ENCODE results near the gene IDH3B. TPM values are rescaled to one million over a fixed set of nuclear protein-coding genes. Genes with fewer than 3 reads are reported as not detected.
A peak's percentile ranks its signal among the peaks of the same experiment; 100 is the strongest.

IDH3B gene
- total RNA-seq, 2 donors from 2014 or later = 89.9 to 91.7 TPM

GRCh38 chr20:2693286-2694007 is 29.4 kb upstream of the IDH3B start:
- peak; percentile 83 for DNase-seq
- Mint-ChIP-seq H3K4me1 (peaks cover 7% of the 10 kb centered on the region), H3K9me3 (no peaks in the 10 kb centered on the region), H3K27me3 (ENCODE audit: insufficient read depth) (peaks cover 85% of the 10 kb centered on the region), H3K36me3 (ENCODE audit: low read depth) (no peaks in the 10 kb centered on the region), H3K4me3 (peak overlapping the region; percentile 31), H3K27ac (no peak overlapping the region)
- Histone ChIP-seq H3K9ac (ENCODE audit: extremely low read depth, low read length, poor library complexity, severe bottlenecking) (no peak overlapping the region), H3K27me3 (ENCODE audit: control insufficient read depth, insufficient read depth, low read length, poor library complexity, severe bottlenecking) (peaks cover 82% of the 10 kb centered on the region), H3K36me3 (ENCODE audit: control insufficient read depth, insufficient read depth, low read length) (no peaks in the 10 kb centered on the region), H3K4me3 (ENCODE audit: low read length) (no peak overlapping the region), H3K27ac (ENCODE audit: low read depth, low read length) (no peak overlapping the region), H3K9me3 (ENCODE audit: control insufficient read depth, low read length) (no peaks in the 10 kb centered on the region), H3K4me1 (ENCODE audit: control insufficient read depth, insufficient read depth, low read length) (no peaks in the 10 kb centered on the region)
- TF ChIP-seq, protein P1, sequence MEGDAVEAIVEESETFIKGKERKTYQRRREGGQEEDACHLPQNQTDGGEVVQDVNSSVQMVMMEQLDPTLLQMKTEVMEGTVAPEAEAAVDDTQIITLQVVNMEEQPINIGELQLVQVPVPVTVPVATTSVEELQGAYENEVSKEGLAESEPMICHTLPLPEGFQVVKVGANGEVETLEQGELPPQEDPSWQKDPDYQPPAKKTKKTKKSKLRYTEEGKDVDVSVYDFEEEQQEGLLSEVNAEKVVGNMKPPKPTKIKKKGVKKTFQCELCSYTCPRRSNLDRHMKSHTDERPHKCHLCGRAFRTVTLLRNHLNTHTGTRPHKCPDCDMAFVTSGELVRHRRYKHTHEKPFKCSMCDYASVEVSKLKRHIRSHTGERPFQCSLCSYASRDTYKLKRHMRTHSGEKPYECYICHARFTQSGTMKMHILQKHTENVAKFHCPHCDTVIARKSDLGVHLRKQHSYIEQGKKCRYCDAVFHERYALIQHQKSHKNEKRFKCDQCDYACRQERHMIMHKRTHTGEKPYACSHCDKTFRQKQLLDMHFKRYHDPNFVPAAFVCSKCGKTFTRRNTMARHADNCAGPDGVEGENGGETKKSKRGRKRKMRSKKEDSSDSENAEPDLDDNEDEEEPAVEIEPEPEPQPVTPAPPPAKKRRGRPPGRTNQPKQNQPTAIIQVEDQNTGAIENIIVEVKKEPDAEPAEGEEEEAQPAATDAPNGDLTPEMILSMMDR (conservative IDR thresholded peaks at IDR 0.05) = no peak
- 3% methylated on average over 23 to 89 of the region's 89 CpGs for WGBS, 2 experiments (ENCODE audit: insufficient coverage in 1 of 2, insufficient read length in 1 of 2)

- TF ChIP-seq, protein P1 (conservative IDR thresholded peaks at IDR 0.05) = no peak
- 0 to 1% methylated on average over 8 to 43 of the region's 64 CpGs for WGBS, 2 experiments (ENCODE audit: insufficient coverage in 1 of 2, insufficient read length in 1 of 2)
- H3K36me3 Mint-ChIP-seq (ENCODE audit: low read depth) = no peaks in the 10 kb centered on the region
- Histone ChIP-seq H3K4me1 (ENCODE audit: control insufficient read depth, insufficient read depth, low read length) (no peaks in the 10 kb centered on the region), H3K27me3 (ENCODE audit: control insufficient read depth, insufficient read depth, low read length, poor library complexity, severe bottlenecking) (peaks cover 81% of the 10 kb centered on the region), H3K27ac (ENCODE audit: low read depth, low read length) (no peak overlapping the region), H3K4me3 (ENCODE audit: low read length) (no peak overlapping the region), H3K36me3 (ENCODE audit: control insufficient read depth, insufficient read depth, low read length) (no peaks in the 10 kb centered on the region), H3K9ac (ENCODE audit: extremely low read depth, low read length, poor library complexity, severe bottlenecking) (no peak overlapping the region), H3K9me3 (ENCODE audit: control insufficient read depth, low read length) (no peaks in the 10 kb centered on the region)
- peak; percentile 66 for DNase-seq
- peaks cover 87% of the 10 kb centered on the region for H3K27me3 Mint-ChIP-seq (ENCODE audit: insufficient read depth)
- H3K4me3 Mint-ChIP-seq = no peak overlapping the region
- no peaks in the 10 kb centered on the region for H3K9me3 Mint-ChIP-seq
- no peak overlapping the region for H3K27ac Mint-ChIP-seq
- H3K4me1 Mint-ChIP-seq = peaks cover 10% of the 10 kb centered on the region
Observed at GRCh38 chr20:2692886-2693285, 28.9 kb upstream of the IDH3B start.

GRCh38 chr20:2692036-2692885 is 28.2 kb upstream of the IDH3B start, which contains the start of gene EBF4:
Gene EBF4, plus strand, starts transcription at chr20:2692780. Its CDS starts 866 bp downstream, at chr20:2693646.
- TF ChIP-seq, protein P1 (conservative IDR thresholded peaks at IDR 0.05) = no peak
- H3K36me3 Mint-ChIP-seq (ENCODE audit: low read depth) = no peaks in the 10 kb centered on the region
- H3K4me1 Mint-ChIP-seq = peaks cover 10% of the 10 kb centered on the region

More at GRCh38 chr20:2692036-2692885, 28.2 kb upstream of the IDH3B start, which contains the start of gene EBF4:
- peak; percentile 80 for DNase-seq
- Histone ChIP-seq H3K4me3 (ENCODE audit: low read length) (peak within 1 kb of the TSS; percentile 68), H3K9me3 (ENCODE audit: control insufficient read depth, low read length) (no peaks in the 10 kb centered on the region), H3K36me3 (ENCODE audit: control insufficient read depth, insufficient read depth, low read length) (no peaks in the 10 kb centered on the region), H3K27me3 (ENCODE audit: control insufficient read depth, insufficient read depth, low read length, poor library complexity, severe bottlenecking) (peaks cover 82% of the 10 kb centered on the region), H3K4me1 (ENCODE audit: control insufficient read depth, insufficient read depth, low read length) (no peaks in the 10 kb centered on the region), H3K9ac (ENCODE audit: extremely low read depth, low read length, poor library complexity, severe bottlenecking) (no peak within 1 kb of the TSS), H3K27ac (ENCODE audit: low read depth, low read length) (no peak within 1 kb of the TSS)
- WGBS, 2 experiments (ENCODE audit: insufficient coverage in 1 of 2, insufficient read length in 1 of 2) = 3 to 9% methylated on average over 30 to 106 of the region's 106 CpGs
- Mint-ChIP-seq H3K9me3 (no peaks in the 10 kb centered on the region), H3K27ac (peak within 1 kb of the TSS; percentile 67), H3K27me3 (ENCODE audit: insufficient read depth) (peaks cover 87% of the 10 kb centered on the region), H3K4me3 (peak within 1 kb of the TSS; percentile 71)
